Measurements from ENCODE around the gene STAU1.

STAU1 gene
- total RNA-seq = 54.1 to 164 (median 73.0) reads per million in 17 experiments

GRCh38 chr20:49187851-49188641 lies at the start of gene STAU1:
Gene STAU1, minus strand, starts transcription at chr20:49188334. Its CDS starts 22,133 bp downstream, at chr20:49166201.
- DNase-seq = peak; percentile 96 to 99 (median 98)

DNA sequence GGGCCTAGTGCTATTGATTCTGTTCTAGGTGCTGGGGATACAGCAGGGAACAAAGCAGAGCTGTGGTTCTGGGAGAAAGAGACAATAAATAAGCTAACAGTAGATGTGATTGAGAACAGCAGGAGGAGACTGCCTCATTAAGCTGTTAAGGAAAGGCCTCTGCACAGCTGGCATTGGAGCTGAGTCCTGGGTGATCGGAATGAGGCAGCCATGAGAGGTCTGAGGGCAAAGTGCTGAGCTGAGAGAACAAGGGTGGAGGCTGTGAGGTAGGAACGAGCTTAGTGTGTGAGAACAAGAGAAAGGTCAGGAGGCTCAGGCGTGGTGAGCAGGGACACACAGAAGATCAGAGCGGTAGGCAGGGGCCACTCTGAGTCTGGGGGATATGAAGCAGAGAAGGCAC lies 49.4 kb upstream of the STAU1 start:
- no peak for DNase-seq

- no peak for DNase-seq
Observed at GRCh38 chr20:49236301-49236700, 48.2 kb upstream of the STAU1 start.

GRCh38 chr20:49234831-49235230 lies 46.7 kb upstream of the STAU1 start:
- no peak for DNase-seq

DNA sequence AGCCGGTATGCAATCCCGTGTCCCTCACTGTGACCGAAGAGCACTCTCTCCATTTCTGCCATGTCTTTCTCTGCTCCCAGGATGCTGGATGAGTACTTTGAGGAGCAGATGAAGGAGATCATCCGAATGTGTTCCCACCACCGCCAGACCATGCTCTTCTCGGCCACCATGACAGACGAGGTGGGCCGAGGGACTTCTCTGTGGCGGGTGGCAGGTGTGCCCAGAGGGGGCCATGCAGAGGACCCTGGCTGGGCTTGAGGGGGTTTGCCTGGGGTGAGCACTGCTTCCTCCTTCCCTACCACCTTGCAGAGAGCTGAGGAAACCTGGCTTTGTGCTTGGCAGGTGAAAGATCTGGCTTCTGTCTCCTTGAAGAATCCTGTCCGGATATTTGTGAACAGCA lies 45.1 kb upstream of the STAU1 start:
- DNase-seq = no peak

GRCh38 chr20:49231471-49231870 lies 43.3 kb upstream of the STAU1 start:
- no peak for DNase-seq

DNA sequence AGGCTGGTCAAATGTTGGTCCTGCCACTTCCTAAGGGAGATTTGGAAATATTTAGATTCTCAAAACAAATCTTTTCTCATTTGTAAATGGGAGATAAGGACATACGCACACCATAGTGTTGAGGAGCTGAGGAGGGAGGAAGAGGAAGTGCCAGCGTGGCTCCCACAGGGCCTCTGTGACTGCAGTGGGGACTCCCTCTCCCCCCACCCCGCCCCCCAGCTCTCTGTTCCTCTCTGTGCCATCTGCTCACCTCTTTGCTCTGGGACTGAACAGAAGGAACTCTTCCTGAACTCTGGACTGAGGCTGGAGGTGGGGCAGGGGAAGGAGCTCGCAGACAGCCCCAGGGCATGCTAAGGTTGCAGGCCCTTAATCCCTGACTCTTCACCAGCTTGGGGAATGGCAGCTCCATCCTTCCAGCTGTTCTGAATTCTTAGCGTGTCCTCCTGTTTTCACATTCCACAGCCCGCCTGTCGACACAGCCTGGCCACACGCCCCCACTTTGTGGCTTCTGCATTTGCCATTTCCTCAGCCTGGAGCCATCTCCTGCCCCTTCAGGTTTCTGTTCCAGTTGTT lies 42.5 kb upstream of the STAU1 start:
- peak; percentile 72 to 85 (median 82) for DNase-seq

DNA sequence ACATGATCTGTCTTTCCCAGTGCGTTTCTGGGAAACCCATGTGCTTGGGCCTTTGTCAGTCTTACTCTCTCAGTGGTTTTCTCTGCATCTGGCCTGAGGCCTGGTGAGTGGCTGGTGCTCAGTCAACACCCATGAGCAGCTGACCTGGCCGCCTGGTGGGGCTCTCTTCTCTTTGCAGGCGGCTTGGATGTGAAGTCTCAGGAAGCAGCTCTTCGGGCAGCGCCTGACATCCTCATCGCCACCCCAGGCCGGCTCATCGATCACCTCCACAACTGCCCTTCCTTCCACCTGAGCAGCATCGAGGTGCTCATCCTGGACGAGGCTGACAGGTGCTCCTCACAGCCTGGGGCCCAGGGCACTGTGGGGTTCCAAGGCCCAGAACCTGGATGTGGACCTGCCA lies 41.9 kb upstream of the STAU1 start:
- no peak for DNase-seq

DNA sequence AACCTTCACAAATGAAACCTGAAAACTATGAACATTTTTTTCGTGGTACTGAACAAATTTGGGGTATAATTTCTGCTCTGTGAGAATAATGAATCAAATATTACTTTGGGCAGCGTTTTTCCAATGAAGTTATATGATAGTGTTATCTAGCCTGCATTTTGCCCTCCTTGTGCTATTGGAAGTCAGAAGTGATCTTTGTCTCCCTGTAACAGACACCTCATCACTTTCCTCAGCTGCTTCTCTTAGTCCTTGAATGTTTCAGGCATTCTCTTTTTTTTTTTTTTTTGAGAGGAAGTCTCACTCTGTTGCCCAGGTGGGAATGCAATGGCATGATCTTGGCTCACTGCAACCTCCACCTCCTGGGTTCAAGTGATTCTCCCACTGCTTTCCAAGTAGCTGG lies 41.2 kb upstream of the STAU1 start:
- no peak for DNase-seq

DNA sequence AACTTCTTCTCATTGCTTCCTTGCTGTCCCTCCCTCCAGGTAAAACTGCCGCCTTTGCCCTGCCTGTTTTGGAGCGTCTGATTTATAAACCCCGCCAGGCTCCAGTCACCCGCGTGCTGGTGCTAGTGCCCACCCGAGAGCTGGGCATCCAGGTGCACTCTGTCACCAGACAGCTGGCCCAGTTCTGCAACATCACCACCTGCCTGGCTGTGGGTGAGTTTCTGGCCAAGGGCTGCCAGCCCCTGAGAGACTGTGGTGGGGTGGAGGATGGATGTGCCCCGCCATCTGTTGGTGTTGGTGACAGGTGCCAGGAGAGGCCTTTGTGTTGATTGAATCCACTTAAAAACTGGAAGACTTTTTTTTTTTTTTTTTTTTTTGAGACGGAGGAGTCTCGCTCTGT lies 40.5 kb upstream of the STAU1 start:
- no peak for DNase-seq

DNA sequence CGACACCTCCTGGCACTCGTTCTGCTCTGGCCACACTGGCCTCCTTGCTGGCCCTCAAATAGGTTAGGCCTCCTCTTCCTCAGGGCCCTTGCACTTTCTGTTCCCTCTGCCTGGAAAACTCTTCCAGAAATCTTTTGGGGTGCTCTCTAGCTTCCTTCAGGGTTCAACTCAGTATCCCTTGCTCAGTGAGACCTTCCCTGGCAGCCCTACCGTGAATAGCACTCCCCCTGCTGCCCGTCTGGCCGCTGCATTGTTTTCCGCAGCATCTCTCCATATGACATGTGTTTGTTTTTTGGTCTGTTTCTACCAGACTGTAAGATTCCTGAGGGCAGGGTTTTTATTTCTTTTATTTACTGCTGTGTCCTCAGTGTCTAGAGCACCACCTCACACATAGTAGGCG lies 37.8 kb upstream of the STAU1 start:
- DNase-seq = no peak

DNA sequence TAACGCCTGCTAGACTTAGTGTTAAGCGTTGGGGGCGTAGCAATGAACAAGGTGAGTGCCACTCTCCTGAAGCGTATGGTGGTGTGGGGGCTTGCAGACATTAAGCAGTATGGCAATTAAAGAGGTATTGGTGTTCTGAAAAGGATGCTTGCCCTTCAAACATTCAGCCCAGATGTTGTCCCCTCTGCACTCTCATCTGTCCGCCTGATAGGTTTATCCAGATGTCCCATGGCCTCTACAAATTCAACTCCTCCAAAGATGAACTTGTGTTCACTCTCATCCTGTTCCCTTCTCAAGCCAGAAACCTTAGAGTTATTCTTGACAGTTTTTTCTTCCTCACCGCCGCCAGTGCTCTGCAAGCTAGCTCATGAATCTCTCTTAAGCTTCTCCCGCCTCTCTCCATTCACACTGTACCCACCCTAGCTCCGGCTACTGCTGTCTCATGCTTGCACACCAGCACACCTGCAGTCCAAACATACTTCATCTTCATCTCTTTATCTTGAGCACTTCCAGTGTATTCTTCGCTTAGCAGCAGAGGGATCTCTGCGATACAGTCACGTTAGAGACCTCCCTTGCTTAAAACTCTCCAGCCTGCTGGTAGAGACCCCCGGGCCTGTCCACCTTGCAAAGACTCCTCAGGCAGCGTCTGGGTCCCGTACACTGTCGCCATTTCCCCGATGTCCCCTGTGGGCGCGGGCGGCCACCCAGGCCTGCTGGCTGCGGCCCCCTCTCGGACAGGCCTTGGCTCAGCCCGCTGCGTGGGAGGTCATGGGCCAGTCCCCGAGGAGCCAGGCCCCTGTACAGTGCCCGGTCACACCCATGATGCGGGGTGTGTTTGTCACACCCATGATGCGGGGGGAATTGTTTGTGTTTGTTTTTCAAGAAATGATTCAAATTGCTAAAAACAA lies 32.0 kb upstream of the STAU1 start:
- peak in 1 of 4 experiments; percentile 15 for DNase-seq

DNA sequence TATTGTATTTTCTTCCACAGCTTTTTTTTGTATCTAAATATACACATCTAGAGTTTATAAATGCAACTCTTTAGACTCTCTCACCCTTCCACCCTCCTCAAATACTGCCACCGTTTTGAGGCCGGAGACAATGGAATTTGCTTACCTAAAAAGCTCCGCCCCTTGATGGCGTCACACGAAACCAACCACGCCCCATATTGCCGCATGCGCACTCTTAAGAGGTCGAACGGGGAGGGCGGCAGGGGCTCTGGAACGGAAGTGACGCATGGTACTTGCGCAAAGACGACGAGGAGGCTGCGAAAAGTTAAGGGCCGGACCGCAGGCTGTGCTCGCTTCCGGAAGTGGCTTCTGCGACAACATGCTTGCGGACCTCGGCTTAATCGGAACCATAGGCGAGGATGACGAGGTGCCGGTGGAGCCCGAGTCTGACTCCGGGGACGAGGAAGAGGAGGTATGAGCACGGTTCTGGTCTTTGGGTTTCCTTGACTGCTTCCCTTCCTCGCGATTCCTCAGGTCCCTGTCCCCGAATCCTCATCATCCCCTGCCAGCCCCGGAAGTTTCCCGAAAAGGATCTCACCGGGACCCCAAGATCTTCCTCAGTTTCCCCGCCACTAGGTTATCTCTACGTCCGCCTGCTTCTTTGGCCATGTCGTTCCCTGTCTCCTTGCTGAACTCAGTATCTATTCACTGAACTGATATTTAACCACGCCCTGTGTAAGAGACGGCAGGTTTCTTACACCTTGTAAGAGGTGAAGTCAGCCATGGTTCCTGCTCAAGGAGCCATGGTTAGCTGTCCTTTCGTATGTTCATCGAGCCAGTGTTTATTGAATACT lies 31.2 kb upstream of the STAU1 start, which contains the start of gene DDX27:
Gene DDX27 (plus strand): TSS at position 326 of the 833 bp plus-strand sequence. CDS start 33 bp downstream, at position 359.
- DNase-seq = peak; percentile 99 to 100 (median 99)

DNA sequence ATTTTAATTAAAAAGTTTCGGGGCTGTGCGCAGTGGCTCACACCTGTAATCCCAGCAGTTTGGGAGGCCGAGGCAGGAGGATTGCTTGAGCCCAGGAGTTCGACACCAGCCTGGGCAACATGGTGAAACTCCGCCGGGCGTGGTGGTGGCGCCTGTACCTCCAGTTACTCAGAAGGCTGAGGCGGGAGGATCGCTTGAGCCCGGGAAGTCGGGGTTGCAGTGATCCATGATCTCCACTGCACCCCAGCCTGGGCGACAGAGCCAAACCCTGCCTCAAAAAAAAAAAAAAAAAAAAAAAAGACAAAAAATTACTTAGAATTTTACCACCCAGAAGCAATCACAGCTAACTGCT lies 30.6 kb upstream of the STAU1 start:
- peak in 1 of 4 experiments; percentile 21 for DNase-seq

DNA sequence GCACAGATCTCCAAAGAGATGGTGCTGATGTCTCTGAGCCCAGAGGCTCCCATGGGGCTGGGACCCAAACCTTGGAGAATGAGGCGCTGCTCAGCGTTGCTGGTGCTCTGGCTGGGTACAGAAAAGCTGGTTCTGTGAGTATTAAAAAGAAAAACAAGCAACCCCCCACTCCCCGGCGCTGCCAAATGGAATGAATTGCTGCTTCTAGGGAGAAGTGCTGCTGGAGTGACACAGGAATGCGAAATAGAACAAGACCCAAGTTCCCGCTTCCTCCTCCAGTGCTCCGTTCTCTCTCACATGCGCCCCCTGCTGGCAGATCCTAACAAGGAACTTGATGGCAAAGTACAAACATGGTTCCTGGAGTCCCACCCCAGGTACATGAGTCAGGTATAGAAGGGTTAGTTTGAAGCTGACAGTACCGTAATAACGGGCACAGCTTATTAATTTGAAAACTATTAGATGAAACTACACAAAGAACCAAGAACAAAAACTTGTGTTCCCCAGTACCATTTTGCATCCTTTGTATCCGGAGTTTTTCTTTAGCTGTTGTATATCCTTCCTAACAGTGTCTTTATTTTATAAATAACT lies 29.0 kb upstream of the STAU1 start:
- DNase-seq = peak; percentile 94 to 97 (median 96)

GRCh38 chr20:49215232-49215631 lies 27.1 kb upstream of the STAU1 start:
- no peak for DNase-seq

DNA sequence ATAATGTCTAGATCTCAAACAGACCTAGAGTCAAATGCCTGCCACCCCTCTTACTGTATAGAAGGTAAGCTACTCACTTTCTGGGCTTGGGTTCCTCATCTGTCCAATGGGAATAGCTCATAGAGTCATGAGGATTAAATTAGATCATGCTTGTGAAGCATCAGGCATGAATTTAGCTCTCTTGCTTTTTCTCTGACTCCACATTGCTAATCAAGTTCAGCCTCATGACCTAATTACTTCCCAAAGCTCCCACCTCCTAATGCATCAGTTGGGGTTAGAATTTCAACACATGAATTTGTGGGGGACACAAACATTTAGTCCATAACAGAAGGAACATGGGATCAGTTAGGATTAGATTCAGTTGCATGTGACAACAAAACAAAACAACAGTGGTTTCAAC lies 26.4 kb upstream of the STAU1 start:
- peak; percentile 20 to 75 (median 33) for DNase-seq

DNA sequence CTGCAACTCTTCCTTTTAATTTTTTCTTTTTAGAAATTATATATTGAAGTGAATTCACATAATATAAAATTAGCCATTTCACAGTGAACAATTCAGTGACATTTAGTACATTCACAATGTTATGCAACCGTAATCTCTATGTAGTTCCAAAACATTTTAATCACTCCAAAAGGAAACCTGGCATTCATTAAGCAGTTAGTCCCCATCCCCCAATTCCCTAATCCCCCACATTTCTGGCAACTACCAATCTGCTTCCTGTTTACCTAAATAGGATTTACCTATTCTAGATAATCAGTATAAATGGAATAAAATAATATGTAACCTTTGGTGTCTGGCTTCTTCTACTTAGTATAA lies 22.6 kb upstream of the STAU1 start:
- DNase-seq = no peak

- no peak for DNase-seq
Observed at GRCh38 chr20:49210101-49210756, 22.1 kb upstream of the STAU1 start.

DNA sequence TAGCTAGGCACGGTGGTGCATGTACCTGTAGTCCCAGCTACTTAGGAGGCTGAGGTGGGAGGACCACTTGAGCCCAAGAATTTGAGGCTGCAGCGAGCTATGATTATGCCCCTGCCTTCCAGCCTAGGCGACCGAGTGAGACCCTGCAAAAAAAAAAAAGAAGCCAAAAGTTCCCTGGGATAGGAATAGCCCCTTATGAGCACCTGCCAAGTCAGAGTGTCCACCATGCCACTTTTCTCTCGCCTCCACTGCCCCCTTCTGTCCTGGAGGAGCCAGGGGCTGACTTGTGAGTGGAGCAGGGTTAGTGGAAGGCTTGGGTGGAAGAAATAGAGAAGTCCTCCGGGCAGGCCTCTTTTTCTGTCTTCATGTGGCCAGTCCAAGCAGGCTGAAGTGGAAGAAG lies 18.9 kb upstream of the STAU1 start:
- peak; percentile 10 to 59 (median 44) for DNase-seq

GRCh38 chr20:49203746-49204145 lies 15.6 kb upstream of the STAU1 start:
- DNase-seq = no peak
